ENCODE data around the gene GALNT5. TPM values are rescaled to one million over a fixed set of nuclear protein-coding genes. Genes with fewer than 3 reads are reported as not detected.
"Not testable (repeated sequence)": the region's sequence is repeated elsewhere in the genome, so short reads cannot be mapped to it uniquely, and the experiment has no call there.

GALNT5 gene
- total RNA-seq, 1 donor from 2014 or later, result not detected

DNA sequence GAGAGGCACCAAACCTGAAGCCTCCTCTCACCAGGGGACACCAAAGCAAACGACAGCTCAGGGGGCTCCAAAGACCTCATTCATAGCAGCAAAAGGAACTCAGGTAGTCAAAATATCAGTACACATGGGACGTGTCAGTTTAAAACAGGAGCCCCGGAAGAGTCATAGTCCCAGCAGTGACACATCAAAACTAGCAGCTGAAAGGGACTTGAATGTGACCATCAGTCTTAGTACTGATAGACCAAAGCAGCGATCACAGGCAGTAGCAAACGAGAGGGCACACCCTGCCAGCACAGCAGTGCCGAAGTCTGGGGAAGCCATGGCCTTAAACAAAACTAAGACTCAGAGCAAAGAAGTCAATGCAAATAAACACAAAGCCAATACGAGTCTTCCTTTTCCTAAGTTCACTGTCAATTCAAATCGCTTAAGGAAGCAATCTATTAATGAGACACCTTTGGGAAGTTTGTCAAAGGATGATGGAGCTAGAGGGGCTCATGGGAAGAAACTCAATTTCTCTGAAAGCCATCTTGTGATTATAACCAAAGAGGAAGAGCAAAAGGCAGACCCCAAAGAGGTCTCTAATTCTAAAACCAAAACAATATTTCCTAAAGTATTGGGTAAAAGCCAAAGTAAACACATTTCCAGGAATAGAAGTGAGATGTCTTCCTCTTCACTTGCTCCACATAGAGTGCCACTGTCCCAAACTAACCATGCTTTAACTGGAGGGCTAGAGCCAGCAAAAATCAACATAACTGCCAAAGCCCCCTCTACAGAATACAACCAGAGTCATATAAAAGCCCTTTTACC, 1.2 kb downstream of the GALNT5 start:
- Mint-ChIP-seq H3K9me3 (peaks cover 3% of the 10 kb centered on the region), H3K4me3 (no peak overlapping the region), H3K4me1 (peaks cover 39% of the 10 kb centered on the region), H3K27ac (peak overlapping the region; percentile 2), H3K36me3 (ENCODE audit: low read depth) (no peaks in the 10 kb centered on the region), H3K27me3 (peaks cover 2% of the 10 kb centered on the region)
- DNase-seq, result no peak
- intact Hi-C loops (cut with micrococcal nuclease), result loop anchor here (5.0 kb wide), 1 partner anchor 781 kb away; no protein-coding TSS in a partner anchor

GRCh38 chr2:157259386-157259785, 1.9 kb downstream of the GALNT5 start:
- intact Hi-C loops (cut with micrococcal nuclease), result loop anchor here (5.0 kb wide), 1 partner anchor 782 kb away; no protein-coding TSS in a partner anchor
- Mint-ChIP-seq H3K4me3 (no peak overlapping the region), H3K27me3 (no peaks in the 10 kb centered on the region), H3K4me1 (peaks cover 39% of the 10 kb centered on the region), H3K9me3 (peaks cover 3% of the 10 kb centered on the region), H3K27ac (no peak overlapping the region), H3K36me3 (ENCODE audit: low read depth) (no peaks in the 10 kb centered on the region)
- DNase-seq, result no peak

DNA sequence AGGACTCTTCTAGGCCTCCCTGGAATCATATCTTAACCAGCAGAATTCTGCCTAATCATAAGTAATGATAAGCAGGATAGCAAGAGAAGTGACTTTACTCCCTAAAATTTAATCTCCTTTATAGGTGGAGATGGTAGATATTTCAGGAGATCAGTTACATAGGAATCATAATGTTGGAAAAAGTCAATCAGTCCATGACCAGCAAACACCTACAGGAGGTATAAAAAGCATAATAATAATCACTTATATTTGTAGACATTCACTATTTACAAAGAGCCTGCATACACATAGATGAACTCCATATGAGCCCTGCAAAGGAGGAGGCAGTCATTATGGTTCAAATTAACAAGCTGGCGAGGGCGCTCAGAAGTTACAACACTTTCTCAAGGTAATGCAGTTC, 2.5 kb downstream of the GALNT5 start:
- H3K4me3 Mint-ChIP-seq, result no peak overlapping the region
- no peak for DNase-seq
- H3K4me1 Mint-ChIP-seq, result peaks cover 39% of the 10 kb centered on the region
- no peaks in the 10 kb centered on the region for H3K36me3 Mint-ChIP-seq (ENCODE audit: low read depth)
- no peaks in the 10 kb centered on the region for H3K27me3 Mint-ChIP-seq
- H3K27ac Mint-ChIP-seq, result peak overlapping the region; percentile 25
- peaks cover 3% of the 10 kb centered on the region for H3K9me3 Mint-ChIP-seq
- intact Hi-C loops (cut with micrococcal nuclease), result loop anchor here (2.0 to 5.0 kb wide), 6 partner anchors 53 to 928 kb away; partner anchors contain the start of gene NR4A2

DNA sequence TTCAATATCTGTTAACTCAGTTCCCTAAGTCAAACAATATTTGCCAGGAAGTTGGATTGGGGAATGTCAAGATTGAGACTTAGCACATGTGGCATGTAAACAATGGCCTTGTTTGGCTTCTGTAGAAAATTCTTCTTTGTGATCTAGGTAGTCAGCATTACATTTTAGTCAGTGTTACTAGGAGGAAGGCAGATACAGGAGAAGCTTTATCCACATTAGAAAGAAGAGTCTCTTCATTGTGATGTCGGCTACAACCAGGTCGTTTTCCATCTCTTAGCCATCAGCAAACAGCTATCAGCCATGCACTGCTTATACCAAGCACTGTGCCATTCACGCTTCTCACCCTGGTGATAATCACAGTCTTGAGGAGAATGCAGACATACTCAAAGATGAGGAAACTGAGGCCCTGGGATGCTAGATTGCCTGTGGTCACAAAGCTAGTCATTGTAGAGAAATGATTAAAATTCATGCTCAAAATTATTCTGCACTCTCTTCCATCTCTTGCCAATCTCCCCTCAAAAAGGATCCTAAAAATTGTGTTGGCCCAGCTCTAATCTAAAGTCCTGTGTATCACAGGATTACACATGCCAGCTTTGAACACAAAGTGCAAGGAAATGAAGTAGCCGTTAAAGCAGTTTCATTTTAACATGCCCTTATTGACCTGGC, 3.2 kb downstream of the GALNT5 start:
- Mint-ChIP-seq H3K4me3 (peak overlapping the region; percentile 61), H3K27ac (peak overlapping the region; percentile 89), H3K9me3 (peaks cover under 1% of the 10 kb centered on the region), H3K4me1 (peaks cover 38% of the 10 kb centered on the region), H3K27me3 (no peaks in the 10 kb centered on the region), H3K36me3 (ENCODE audit: low read depth) (no peaks in the 10 kb centered on the region)
- intact Hi-C loops (cut with micrococcal nuclease), result loop anchor here (1.0 to 5.0 kb wide), 9 partner anchors 11 to 928 kb away; partner anchors contain the start of gene NR4A2
- no peak for DNase-seq

DNA sequence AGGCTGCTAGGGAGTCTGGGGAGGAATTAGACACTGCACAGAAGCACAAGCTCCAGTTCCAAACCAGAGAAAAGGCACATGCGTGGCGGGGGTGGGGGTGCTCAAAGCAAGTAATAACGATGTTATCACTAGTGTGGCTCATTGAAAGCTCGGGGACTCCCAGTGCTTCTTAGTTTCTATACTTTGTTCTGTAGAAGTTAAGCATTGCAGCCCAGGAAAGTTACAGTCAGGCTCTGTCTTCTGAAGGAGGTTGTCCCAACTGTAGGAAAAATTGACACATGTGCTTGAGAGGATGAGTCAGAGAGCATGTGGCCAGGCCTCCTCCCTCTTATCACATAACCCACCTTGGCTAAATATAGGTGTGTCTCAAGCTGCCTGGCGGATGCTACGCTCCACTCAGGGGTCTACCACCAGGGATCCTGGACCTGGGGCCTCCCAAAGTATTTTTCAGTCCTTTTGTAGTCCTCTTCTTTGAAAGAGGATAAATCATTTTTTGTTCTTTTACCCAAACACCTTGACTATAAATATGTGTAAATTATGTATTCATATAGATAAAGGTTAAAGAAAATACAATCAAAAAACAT, 3.8 kb downstream of the GALNT5 start:
- intact Hi-C loops (cut with micrococcal nuclease), result loop anchor here (1.0 to 5.0 kb wide), 9 partner anchors 10 to 929 kb away; partner anchors contain the start of gene NR4A2
- Mint-ChIP-seq H3K36me3 (ENCODE audit: low read depth) (no peaks in the 10 kb centered on the region), H3K27me3 (no peaks in the 10 kb centered on the region), H3K4me1 (peaks cover 34% of the 10 kb centered on the region), H3K27ac (peak overlapping the region; percentile 89), H3K4me3 (peak overlapping the region; percentile 61), H3K9me3 (no peaks in the 10 kb centered on the region)
- DNase-seq, result peak; percentile 77

- no peaks in the 10 kb centered on the region for H3K27me3 Mint-ChIP-seq
- no peaks in the 10 kb centered on the region for H3K36me3 Mint-ChIP-seq (ENCODE audit: low read depth)
- H3K9me3 Mint-ChIP-seq, result no peaks in the 10 kb centered on the region
- H3K4me3 Mint-ChIP-seq, result no peak overlapping the region
- no peak overlapping the region for H3K27ac Mint-ChIP-seq
- peaks cover 29% of the 10 kb centered on the region for H3K4me1 Mint-ChIP-seq
- intact Hi-C loops (cut with micrococcal nuclease), result loop anchor here (5.0 kb wide), 2 partner anchors 220 to 930 kb away; partner anchors contain the start of gene NR4A2
- no peak for DNase-seq
Observed at GRCh38 chr2:157262248-157262647, 4.7 kb downstream of the GALNT5 start.

DNA sequence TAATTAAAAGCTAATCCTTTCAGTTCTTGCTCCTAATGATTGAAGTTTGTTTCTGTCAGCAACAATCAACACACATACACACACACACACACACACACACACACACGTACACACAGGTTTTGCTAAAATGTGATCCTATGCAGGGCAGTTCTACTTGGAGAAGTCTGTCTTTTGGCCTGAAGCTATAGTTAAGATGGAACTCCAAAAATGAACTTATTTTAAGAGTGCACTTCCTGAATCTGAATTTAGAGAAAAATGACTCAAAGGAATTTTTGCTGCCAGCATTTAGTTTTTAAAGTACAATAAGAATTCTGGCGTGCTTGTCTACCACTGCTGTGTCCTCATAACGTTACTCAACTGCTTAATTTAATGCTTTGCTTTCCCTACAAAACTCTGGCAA, 6.6 kb downstream of the GALNT5 start:
- H3K27ac Mint-ChIP-seq, result no peak overlapping the region
- H3K9me3 Mint-ChIP-seq, result no peaks in the 10 kb centered on the region
- DNase-seq, result no peak
- intact Hi-C loops (cut with micrococcal nuclease), result loop anchor here (5.0 kb wide), 2 partner anchors 218 to 932 kb away; partner anchors contain the start of gene NR4A2
- H3K4me1 Mint-ChIP-seq, result peaks cover 25% of the 10 kb centered on the region
- H3K36me3 Mint-ChIP-seq (ENCODE audit: low read depth), result no peaks in the 10 kb centered on the region
- H3K27me3 Mint-ChIP-seq, result no peaks in the 10 kb centered on the region
- H3K4me3 Mint-ChIP-seq, result no peak overlapping the region

- no peaks in the 10 kb centered on the region for H3K36me3 Mint-ChIP-seq (ENCODE audit: low read depth)
- no peak overlapping the region for H3K4me3 Mint-ChIP-seq
- H3K4me1 Mint-ChIP-seq, result peaks cover 21% of the 10 kb centered on the region
- peaks cover 3% of the 10 kb centered on the region for H3K27me3 Mint-ChIP-seq
- H3K9me3 Mint-ChIP-seq, result no peaks in the 10 kb centered on the region
- intact Hi-C loops (cut with micrococcal nuclease), result no loop called here
- H3K27ac Mint-ChIP-seq, result no peak overlapping the region
- DNase-seq, result no peak
Observed at GRCh38 chr2:157265825-157266224, 8.3 kb downstream of the GALNT5 start.

GRCh38 chr2:157267476-157267875, 10.0 kb downstream of the GALNT5 start:
- Mint-ChIP-seq H3K9me3 (no peaks in the 10 kb centered on the region), H3K27me3 (peaks cover 3% of the 10 kb centered on the region), H3K27ac (no peak overlapping the region), H3K36me3 (ENCODE audit: low read depth) (no peaks in the 10 kb centered on the region), H3K4me3 (no peak overlapping the region), H3K4me1 (peaks cover 21% of the 10 kb centered on the region)
- intact Hi-C loops (cut with micrococcal nuclease), result no loop called here
- DNase-seq, result no peak

DNA sequence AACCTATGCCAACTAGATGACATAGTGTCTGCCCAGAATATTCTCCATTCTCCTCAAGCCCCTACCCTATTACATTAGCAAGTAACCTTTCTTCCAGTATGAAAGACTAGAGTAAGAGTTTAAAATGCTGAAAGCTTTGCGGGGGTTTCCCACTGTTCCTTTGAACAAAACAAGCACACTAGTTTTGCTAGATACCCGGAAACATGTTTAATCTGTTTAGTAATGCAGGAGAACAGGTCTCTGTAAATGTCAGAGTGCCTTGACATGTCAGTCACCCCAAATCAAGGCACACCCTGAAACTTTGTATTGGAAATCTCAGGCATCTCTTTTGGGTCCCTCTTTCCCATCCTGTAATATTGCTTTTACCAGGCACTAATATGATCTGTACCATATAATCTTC, 11.6 kb downstream of the GALNT5 start:
- no peak for DNase-seq
- no peaks in the 10 kb centered on the region for H3K36me3 Mint-ChIP-seq (ENCODE audit: low read depth)
- intact Hi-C loops (cut with micrococcal nuclease), result no loop called here
- H3K4me1 Mint-ChIP-seq, result peaks cover 16% of the 10 kb centered on the region
- H3K9me3 Mint-ChIP-seq, result no peaks in the 10 kb centered on the region
- peaks cover 3% of the 10 kb centered on the region for H3K27me3 Mint-ChIP-seq
- H3K4me3 Mint-ChIP-seq, result no peak overlapping the region
- no peak overlapping the region for H3K27ac Mint-ChIP-seq

- peaks cover 16% of the 10 kb centered on the region for H3K4me1 Mint-ChIP-seq
- H3K36me3 Mint-ChIP-seq (ENCODE audit: low read depth), result no peaks in the 10 kb centered on the region
- intact Hi-C loops (cut with micrococcal nuclease), result no loop called here
- H3K27ac Mint-ChIP-seq, result no peak overlapping the region
- DNase-seq, result no peak
- peaks cover 6% of the 10 kb centered on the region for H3K27me3 Mint-ChIP-seq
- H3K4me3 Mint-ChIP-seq, result no peak overlapping the region
- peaks cover 6% of the 10 kb centered on the region for H3K9me3 Mint-ChIP-seq
Observed at GRCh38 chr2:157269922-157270321, 12.4 kb downstream of the GALNT5 start.

- peaks cover 16% of the 10 kb centered on the region for H3K4me1 Mint-ChIP-seq
- peak overlapping the region; percentile 0 for H3K27ac Mint-ChIP-seq
- no peak overlapping the region for H3K4me3 Mint-ChIP-seq
- intact Hi-C loops (cut with micrococcal nuclease), result loop anchor here (1.0 kb wide), 3 partner anchors 10 to 25 kb away; no protein-coding TSS in a partner anchor
- H3K36me3 Mint-ChIP-seq (ENCODE audit: low read depth), result no peaks in the 10 kb centered on the region
- H3K27me3 Mint-ChIP-seq, result peaks cover 10% of the 10 kb centered on the region
- peaks cover 9% of the 10 kb centered on the region for H3K9me3 Mint-ChIP-seq
- no peak for DNase-seq
Observed at GRCh38 chr2:157271590-157272203, 14.2 kb downstream of the GALNT5 start.

GRCh38 chr2:157279311-157279710, 21.8 kb downstream of the GALNT5 start:
- H3K4me3 Mint-ChIP-seq; H3K36me3 Mint-ChIP-seq (ENCODE audit: low read depth); H3K27ac Mint-ChIP-seq; H3K4me1 Mint-ChIP-seq; DNase-seq; intact Hi-C loops (cut with micrococcal nuclease): not testable (repeated sequence)
- H3K9me3 Mint-ChIP-seq, result peaks cover 23% of the 10 kb centered on the region
- peaks cover 28% of the 10 kb centered on the region for H3K27me3 Mint-ChIP-seq
